HepG2 (cell line): Measurements from ENCODE around the gene EIF4G3. TPM values are rescaled to one million over a fixed set of nuclear protein-coding genes. Genes with fewer than 3 reads are reported as not detected.

Experiments used
- ATAC-seq: fragments of 200-7000 bp; cut with Tn5 transposase; 3 replicates; pipeline ENCODE4 v1.9.1; 2020; ENCODE audit warnings: mild to moderate bottlenecking, moderate library complexity
- BruUV-seq: library from RNA; stranded (reverse); fragments of 400-500 nt; replicated peaks from 2 replicates; lab custom pipeline; 2021; lab: Mats Ljungman, UMichigan
- CTCF ChIA-PET: fragments of 300-600 bp; formaldehyde crosslinking; extraction: SDS; loops from one replicate; lab custom pipeline; 2021; ENCODE audit warnings: low total read pairs, inconsistent platforms, low intra/inter-chr PET ratio; lab: Yijun Ruan, JAX
- POLR2A ChIA-PET: fragments of 350-600 bp; sonication (Branson Sonifier 250); formaldehyde crosslinking; loops from one replicate; lab custom pipeline; 2020; ENCODE audit warnings: antibody characterized with exemption, inconsistent platforms; lab: Yijun Ruan, JAX
- DNase-seq: peaks from one replicate; pipeline ENCODE4 v3.0.0-alpha.2; 2015; ENCODE audit warnings: low spot score
- FAIRE-seq: peaks from 3 replicates; lab custom pipeline; 2011; peaks lifted over from hg19 to GRCh38; lab: Jason Lieb, UNC
- H2AFZ ChIP-seq: one replicate; pipeline ENCODE4 v1.6.1; 2011; ENCODE audit warnings: low read length, inconsistent platforms
- H3K27ac ChIP-seq: fragments of 300-600 bp; 3 replicates; pipeline ENCODE4 v1.8.0; 2011; ENCODE audit warnings: mixed run types, mild to moderate bottlenecking, mixed read lengths, low read length, inconsistent platforms; ENCODE audit not compliant: insufficient read depth; ENCODE audit errors: extremely low read length
- H3K27me3 ChIP-seq, 2 experiments: fragments of 200-600 bp in 1 of 2; 2 replicates in 1 of 2; 3 replicates in 1 of 2; pipeline versions ENCODE4 v1.6.0 to v1.8.0; 2011; ENCODE audit warnings: low read length in 2 of 2, mild to moderate bottlenecking in 2 of 2, moderate library complexity in 2 of 2, inconsistent platforms in 1 of 2; ENCODE audit not compliant: insufficient read depth in 2 of 2, control insufficient read depth in 1 of 2
- H3K36me3 ChIP-seq, 2 experiments: fragments of 200-600 bp in 1 of 2; replicated peaks in 1 of 2; 2 replicates in 1 of 2; 3 replicates in 1 of 2; pipeline versions ENCODE4 v1.5.1 to v1.8.0; 2011; ENCODE audit warnings: low read length in 2 of 2, inconsistent platforms in 1 of 2; ENCODE audit not compliant: insufficient read depth in 2 of 2, control insufficient read depth in 1 of 2
- H3K4me1 ChIP-seq: 2 replicates; pipeline ENCODE4 v1.5.1; 2012; ENCODE audit warnings: low read length, inconsistent platforms; ENCODE audit not compliant: insufficient read depth
- H3K4me2 ChIP-seq: 2 replicates; pipeline ENCODE4 v1.6.0; 2011; ENCODE audit warnings: low read depth, low read length, inconsistent platforms
- H3K4me3 ChIP-seq, 3 experiments: fragments of 200-600 bp in 1 of 3; sonication (generic), shearing (Covaris generic) in 1 of 3; replicated peaks in 1 of 3; 2 replicates each; pipeline ENCODE4 v1.5.1; 2011 to 2016; ENCODE audit warnings: low read length in 3 of 3, inconsistent platforms in 2 of 3, low read depth in 2 of 3, mild to moderate bottlenecking in 2 of 3, control low read depth in 1 of 3, mixed read lengths in 1 of 3; ENCODE audit not compliant: insufficient read depth in 1 of 3
- H3K79me2 ChIP-seq: one replicate; pipeline ENCODE4 v1.6.1; 2011; ENCODE audit warnings: low read length, inconsistent platforms; ENCODE audit not compliant: insufficient read depth
- H3K9ac ChIP-seq: 2 replicates; pipeline ENCODE4 v1.6.0; 2011; ENCODE audit warnings: mild to moderate bottlenecking, low read depth, low read length, inconsistent platforms; ENCODE audit not compliant: insufficient read depth
- H3K9me3 ChIP-seq: 2 replicates; pipeline ENCODE4 v1.5.1; 2012; ENCODE audit warnings: mild to moderate bottlenecking, low read length
- H4K20me1 ChIP-seq: 2 replicates; pipeline ENCODE4 v1.6.0; 2011; ENCODE audit warnings: inconsistent platforms, mild to moderate bottlenecking, low read length, moderate library complexity; ENCODE audit not compliant: insufficient read depth
- CREB1 ChIP-seq, 2 experiments: fragments of 450-650 bp in 1 of 2; IDR thresholded peaks; 2 replicates each; pipeline ENCODE4 v1.6.1; 2016 to 2017; ENCODE audit warnings: control low read depth in 1 of 2, mild to moderate bottlenecking in 1 of 2, missing compliant biosample characterization in 1 of 2, missing genetic modification characterization in 1 of 2
- CSRNP1 ChIP-seq: sonication (generic); formaldehyde crosslinking; IDR thresholded peaks from 2 replicates; pipeline ENCODE4 v1.8.1; 2023; ENCODE audit warnings: mild to moderate bottlenecking, missing genetic modification reagents
- HDAC2 ChIP-seq: sonication (generic); formaldehyde crosslinking; IDR thresholded peaks from 2 replicates; pipeline ENCODE4 v1.4.0; 2020; ENCODE audit warnings: missing genetic modification reagents
- NFE2L1 ChIP-seq: sonication (generic); formaldehyde crosslinking; IDR thresholded peaks from 2 replicates; pipeline ENCODE4 v1.4.0; 2020; ENCODE audit warnings: missing genetic modification reagents, mild to moderate bottlenecking, borderline replicate concordance
- SAP130 ChIP-seq: IDR thresholded peaks from 2 replicates; pipeline ENCODE4 v1.6.1; 2016; ENCODE audit warnings: low read depth
- SOX13 ChIP-seq, 3 experiments: fragments of 450-650 bp in 1 of 3; sonication (generic) in 1 of 3; formaldehyde crosslinking in 1 of 3; IDR thresholded peaks in 2 of 3; conservative IDR thresholded peaks in 1 of 3; 2 replicates each; pipeline versions ENCODE4 v1.5.0 to v1.6.1; 2016 to 2020; ENCODE audit warnings: antibody characterized with exemption in 1 of 3, mild to moderate bottlenecking in 1 of 3, missing compliant biosample characterization in 1 of 3, missing genetic modification reagents in 1 of 3, moderate library complexity in 1 of 3
- SOX5 ChIP-seq: IDR thresholded peaks from 2 replicates; pipeline ENCODE4 v1.6.1; 2016; ENCODE audit warnings: borderline replicate concordance
- WGBS: methylation state at CpG from one replicate; pipeline ENCODE4 v1.1.6; 2017; ENCODE audit warnings: low lambda C conversion rate; 5-methylcytosine and 5-hydroxymethylcytosine counted together
- in situ Hi-C: cut with HindIII; loops from 2 replicates; pipeline ENCODE4 v1.10.0; 2017; ENCODE audit warnings: low pct_unique_long_range_greater_than_20kb; ENCODE audit not compliant: extremely low pct_ligation_motif_present
- intact Hi-C: fragments of 100-400 bp; cut with micrococcal nuclease; formaldehyde crosslinking; loops from one replicate; pipeline ENCODE4 v1.10.0; 2022; ENCODE audit not compliant: unreplicated experiment
- polyA plus RNA-seq, 8 experiments: library from polyadenylated mRNA; depleted of rRNA in 3 of 8; stranded (reverse) in 7 of 8; unstranded in 1 of 8; fragments of >200 nt; fragmentation: Illumina TruSeq in 4 of 8; extraction: Trizol in 4 of 8; gene quantifications; 2 replicates each; pipeline versions ENCODE4 v1.2.1 to v1.2.3, GENCODE V29; 2011 to 2016; ENCODE audit warnings: low read depth in 4 of 8, missing spikeins in 1 of 8, mixed read lengths in 1 of 8; ENCODE audit not compliant: insufficient read depth in 1 of 8
- total RNA-seq, 5 experiments: library from RNA; depleted of rRNA; stranded (reverse); fragments of >200 nt; fragmentation: Illumina TruSeq; extraction: Trizol; gene quantifications; 2 replicates each; pipeline ENCODE4 v1.2.3, GENCODE V29; 2016; ENCODE audit warnings: low read depth in 1 of 5

The EIF4G3 gene
- total and polyA plus RNA-seq, 2 of the 13 experiments (the other 11 are each of a cell fraction or from before 2014, with no cell fraction given), result 22.2 to 27.6 TPM

GRCh38 chr1:21028520-21029145 is 148.1 kb downstream of the EIF4G3 start:
- no TSS peak for BruUV-seq
- Histone ChIP-seq H3K79me2 (peaks cover 4% of the 10 kb centered on the region), H3K9ac (no peak overlapping the region), H3K27ac (no peak overlapping the region), H3K4me3 (no peak overlapping the region), H3K27me3 (no peaks in the 10 kb centered on the region), H4K20me1 (no peaks in the 10 kb centered on the region), H3K4me2 (no peak overlapping the region), H2AFZ (no peak overlapping the region), H3K4me1 (peaks cover 57% of the 10 kb centered on the region), H3K9me3 (no peaks in the 10 kb centered on the region), H3K36me3 (no peaks in the 10 kb centered on the region)
- ChIA-PET POLR2A (no interaction called here), CTCF (no interaction called here)
- in situ Hi-C loops (no loop called here), intact Hi-C loops (no loop called here)
- TF ChIP-seq CSRNP1 (CRISPR knock-in tag), result no peak
- FAIRE-seq (no peak), ATAC-seq (no peak; the same call in 2 of the 3 replicates), DNase-seq (no peak)
- WGBS, result 99% methylated on average over 12 of the region's 12 CpGs

DNA sequence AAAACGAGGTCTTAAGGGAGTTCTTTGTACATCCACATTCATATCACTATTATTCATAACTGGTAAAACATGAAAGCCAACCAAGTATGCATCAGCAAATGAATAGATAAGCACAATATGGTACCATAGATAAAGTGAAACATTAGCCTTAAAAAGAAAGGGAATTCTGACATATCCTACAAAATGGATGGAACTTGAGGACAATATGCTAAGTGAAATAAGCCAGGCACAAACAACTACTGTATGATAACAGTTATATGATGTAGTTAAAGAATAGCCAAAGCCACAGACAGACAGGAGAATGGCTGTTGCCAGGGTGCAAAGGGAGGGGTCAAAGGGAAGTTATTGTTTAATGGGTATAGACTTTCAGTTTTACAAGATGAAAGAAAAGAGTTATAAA is 148.9 kb downstream of the EIF4G3 start:
- intact Hi-C loops (no loop called here), in situ Hi-C loops (no loop called here)
- no peak overlapping the region for H3K9ac ChIP-seq
- H3K4me3 ChIP-seq, result no peak overlapping the region
- peaks cover 52% of the 10 kb centered on the region for H3K4me1 ChIP-seq
- no peaks in the 10 kb centered on the region for H3K9me3 ChIP-seq
- FAIRE-seq, result no peak
- H3K4me2 ChIP-seq, result no peak overlapping the region
- POLR2A ChIA-PET, result no interaction called here
- no TSS peak for BruUV-seq
- CTCF ChIA-PET, result no interaction called here
- DNase-seq, result no peak
- H3K79me2 ChIP-seq, result peaks cover 4% of the 10 kb centered on the region
- H3K36me3 ChIP-seq, result no peaks in the 10 kb centered on the region
- no peak overlapping the region for H3K27ac ChIP-seq
- no peak; the same call in 2 of the 3 replicates for ATAC-seq
- TF ChIP-seq HDAC2 (CRISPR knock-in tag) (no peak), CREB1 (IDR thresholded peaks at IDR 0.05) (no peak), CREB1 (CRISPR knock-in tag; IDR thresholded peaks at IDR 0.05) (0 out of 2 replicates have a peak, but pooled peaks have one; percentile 25), SAP130 (CRISPR knock-in tag) (0 out of 2 replicates have a peak, but pooled peaks have one; percentile 23), SOX13 (IDR thresholded peaks at IDR 0.05) (no peak), SOX13 (CRISPR knock-in tag; conservative IDR thresholded peaks at IDR 0.05 in 1 of 2, IDR thresholded peaks at IDR 0.05 in 1 of 2) (peak in 1 of 2 experiments; percentile 49; a peak in 2 of 4 replicates), SOX5 (CRISPR knock-in tag) (peak; percentile 18; the same call in 1 of the 2 replicates), NFE2L1 (no peak)
- H4K20me1 ChIP-seq, result no peaks in the 10 kb centered on the region
- H2AFZ ChIP-seq, result no peak overlapping the region
- no peaks in the 10 kb centered on the region for H3K27me3 ChIP-seq
- 91% methylated on average over 1 of the region's 1 CpG for WGBS
